GM23338 (cell line): Measurements from ENCODE around the gene RAI14.

Source experiments
- CREB1 ChIP-seq: fragments of 250-450 bp; sonication (Bioruptor Pico); IDR thresholded peaks from 2 replicates; pipeline ENCODE4 v1.5.0; 2020; ENCODE audit warnings: low read depth, mild to moderate bottlenecking, moderate library complexity
- EZH2 ChIP-seq: fragments of 200-600 bp; sonication (generic); IDR thresholded peaks from one replicate; pipeline ENCODE4 v1.8.0; 2017; ENCODE audit warnings: antibody characterized with exemption, mild to moderate bottlenecking, low read depth; ENCODE audit not compliant: unreplicated experiment
- EZH2phosphoT487 ChIP-seq: fragments of 200-600 bp; sonication (generic); IDR thresholded peaks from one replicate; pipeline ENCODE4 v1.8.1; 2018; ENCODE audit warnings: antibody characterized with exemption; ENCODE audit not compliant: unreplicated experiment
- JUNB ChIP-seq: IDR thresholded peaks from one replicate; pipeline ENCODE4 v1.6.1; 2016; ENCODE audit warnings: antibody characterized with exemption; ENCODE audit not compliant: unreplicated experiment
- NANOG ChIP-seq: IDR thresholded peaks from 2 replicates; pipeline ENCODE4 v1.6.1; 2016; ENCODE audit warnings: antibody characterized with exemption, borderline replicate concordance
- POLR2AphosphoS5 ChIP-seq: IDR thresholded peaks from 2 replicates; pipeline ENCODE4 v1.6.1; 2016; ENCODE audit warnings: antibody characterized with exemption, low read depth
- ZNF114 ChIP-seq: fragments of 250-450 bp; sonication (Bioruptor Pico); IDR thresholded peaks from 2 replicates; pipeline ENCODE4 v1.5.0; 2020; ENCODE audit warnings: mild to moderate bottlenecking, moderate library complexity
- ZNF331 ChIP-seq: fragments of 250-450 bp; sonication (Bioruptor Pico); IDR thresholded peaks from 2 replicates; pipeline ENCODE4 v1.5.0; 2020; ENCODE audit warnings: low read depth, mild to moderate bottlenecking, moderate library complexity
- TF ChIP-seq, protein P1 (sequence below), 2 experiments: fragments of 200-600 bp in 1 of 2; sonication (generic) in 1 of 2; conservative IDR thresholded peaks; 2 replicates each; pipeline versions ENCODE4 v1.5.1 to v1.6.1; 2016 to 2017; ENCODE audit warnings: antibody characterized with exemption in 2 of 2, low read depth in 2 of 2, mild to moderate bottlenecking in 2 of 2, moderate library complexity in 1 of 2
- TF ChIP-seq, protein P2 (sequence below): IDR thresholded peaks from one replicate; pipeline ENCODE4 v1.6.1; 2018; ENCODE audit warnings: antibody characterized with exemption; ENCODE audit not compliant: unreplicated experiment

GRCh38 chr5:34775886-34776285 lies 119.8 kb downstream of the RAI14 start:
- TF ChIP-seq, protein P1, sequence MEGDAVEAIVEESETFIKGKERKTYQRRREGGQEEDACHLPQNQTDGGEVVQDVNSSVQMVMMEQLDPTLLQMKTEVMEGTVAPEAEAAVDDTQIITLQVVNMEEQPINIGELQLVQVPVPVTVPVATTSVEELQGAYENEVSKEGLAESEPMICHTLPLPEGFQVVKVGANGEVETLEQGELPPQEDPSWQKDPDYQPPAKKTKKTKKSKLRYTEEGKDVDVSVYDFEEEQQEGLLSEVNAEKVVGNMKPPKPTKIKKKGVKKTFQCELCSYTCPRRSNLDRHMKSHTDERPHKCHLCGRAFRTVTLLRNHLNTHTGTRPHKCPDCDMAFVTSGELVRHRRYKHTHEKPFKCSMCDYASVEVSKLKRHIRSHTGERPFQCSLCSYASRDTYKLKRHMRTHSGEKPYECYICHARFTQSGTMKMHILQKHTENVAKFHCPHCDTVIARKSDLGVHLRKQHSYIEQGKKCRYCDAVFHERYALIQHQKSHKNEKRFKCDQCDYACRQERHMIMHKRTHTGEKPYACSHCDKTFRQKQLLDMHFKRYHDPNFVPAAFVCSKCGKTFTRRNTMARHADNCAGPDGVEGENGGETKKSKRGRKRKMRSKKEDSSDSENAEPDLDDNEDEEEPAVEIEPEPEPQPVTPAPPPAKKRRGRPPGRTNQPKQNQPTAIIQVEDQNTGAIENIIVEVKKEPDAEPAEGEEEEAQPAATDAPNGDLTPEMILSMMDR (conservative IDR thresholded peaks at IDR 0.05; ENCODE audit: low read depth in 2 of 2) = no peak
- TF ChIP-seq EZH2 (no peak), POLR2AphosphoS5 (no peak), CREB1 (CRISPR knock-in tag) (no peak), ZNF331 (CRISPR knock-in tag) (no peak), EZH2phosphoT487 (no peak), JUNB (no peak), ZNF114 (CRISPR knock-in tag) (no peak), NANOG (no peak)
- TF ChIP-seq, protein P2, sequence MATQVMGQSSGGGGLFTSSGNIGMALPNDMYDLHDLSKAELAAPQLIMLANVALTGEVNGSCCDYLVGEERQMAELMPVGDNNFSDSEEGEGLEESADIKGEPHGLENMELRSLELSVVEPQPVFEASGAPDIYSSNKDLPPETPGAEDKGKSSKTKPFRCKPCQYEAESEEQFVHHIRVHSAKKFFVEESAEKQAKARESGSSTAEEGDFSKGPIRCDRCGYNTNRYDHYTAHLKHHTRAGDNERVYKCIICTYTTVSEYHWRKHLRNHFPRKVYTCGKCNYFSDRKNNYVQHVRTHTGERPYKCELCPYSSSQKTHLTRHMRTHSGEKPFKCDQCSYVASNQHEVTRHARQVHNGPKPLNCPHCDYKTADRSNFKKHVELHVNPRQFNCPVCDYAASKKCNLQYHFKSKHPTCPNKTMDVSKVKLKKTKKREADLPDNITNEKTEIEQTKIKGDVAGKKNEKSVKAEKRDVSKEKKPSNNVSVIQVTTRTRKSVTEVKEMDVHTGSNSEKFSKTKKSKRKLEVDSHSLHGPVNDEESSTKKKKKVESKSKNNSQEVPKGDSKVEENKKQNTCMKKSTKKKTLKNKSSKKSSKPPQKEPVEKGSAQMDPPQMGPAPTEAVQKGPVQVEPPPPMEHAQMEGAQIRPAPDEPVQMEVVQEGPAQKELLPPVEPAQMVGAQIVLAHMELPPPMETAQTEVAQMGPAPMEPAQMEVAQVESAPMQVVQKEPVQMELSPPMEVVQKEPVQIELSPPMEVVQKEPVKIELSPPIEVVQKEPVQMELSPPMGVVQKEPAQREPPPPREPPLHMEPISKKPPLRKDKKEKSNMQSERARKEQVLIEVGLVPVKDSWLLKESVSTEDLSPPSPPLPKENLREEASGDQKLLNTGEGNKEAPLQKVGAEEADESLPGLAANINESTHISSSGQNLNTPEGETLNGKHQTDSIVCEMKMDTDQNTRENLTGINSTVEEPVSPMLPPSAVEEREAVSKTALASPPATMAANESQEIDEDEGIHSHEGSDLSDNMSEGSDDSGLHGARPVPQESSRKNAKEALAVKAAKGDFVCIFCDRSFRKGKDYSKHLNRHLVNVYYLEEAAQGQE = no peak
